Kidney (tissue), 14 donors: ENCODE results near the gene DIS3L2. TPM values are rescaled to one million over a fixed set of nuclear protein-coding genes. Genes with fewer than 3 reads are reported as not detected.

Source experiments
- DNase-seq, 5 donors: peaks; one replicate each; pipeline ENCODE4 v3.0.0-alpha.2; 2013 to 2020
- FAIRE-seq: peaks from 2 replicates; lab custom pipeline; 2012; peaks lifted over from hg19 to GRCh38; lab: Jason Lieb, UNC
- H3K27ac ChIP-seq, 2 donors: one replicate each; pipeline ENCODE4 v1.7.0; 2013; ENCODE audit warnings: low read depth in 2 of 2, low read length in 2 of 2, inconsistent platforms in 1 of 2
- H3K27me3 ChIP-seq: one replicate; pipeline ENCODE4 v1.7.1; 2013; ENCODE audit warnings: low read length, inconsistent platforms; ENCODE audit not compliant: control insufficient read depth, insufficient read depth
- H3K36me3 ChIP-seq, 3 donors: one replicate each; pipeline versions ENCODE4 v1.7.0 to v1.7.1; 2013; ENCODE audit warnings: low read length in 3 of 3, control low read depth in 1 of 3, inconsistent platforms in 1 of 3; ENCODE audit not compliant: insufficient read depth in 3 of 3, control insufficient read depth in 2 of 3
- H3K4me1 ChIP-seq, 3 donors: one replicate each; pipeline versions ENCODE4 v1.7.0 to v1.7.1; 2013; ENCODE audit warnings: low read length in 3 of 3, inconsistent platforms in 1 of 3, low read depth in 1 of 3; ENCODE audit not compliant: control insufficient read depth in 2 of 3, insufficient read depth in 2 of 3
- H3K4me3 ChIP-seq, 3 donors: one replicate each; pipeline versions ENCODE4 v1.7.0 to v1.8.1; 2013; ENCODE audit warnings: low read length in 3 of 3, control low read depth in 1 of 3, inconsistent platforms in 1 of 3
- H3K9ac ChIP-seq, 3 donors: one replicate each; pipeline versions ENCODE4 v1.7.0 to v1.7.1; 2013; ENCODE audit warnings: low read length in 3 of 3, control low read depth in 1 of 3, inconsistent platforms in 1 of 3
- H3K9me3 ChIP-seq, 3 donors: one replicate each; pipeline versions ENCODE4 v1.7.0 to v1.7.1; 2013; ENCODE audit warnings: low read length in 3 of 3, control low read depth in 1 of 3, inconsistent platforms in 1 of 3; ENCODE audit not compliant: control insufficient read depth in 2 of 3, insufficient read depth in 1 of 3
- CTCF ChIP-seq: IDR thresholded peaks from 3 replicates; pipeline ENCODE4 v1.5.1; 2012; ENCODE audit warnings: mild to moderate bottlenecking, moderate library complexity, borderline replicate concordance; ENCODE audit not compliant: insufficient read depth; ENCODE audit errors: extremely low read depth
- intact Hi-C: fragments of 100-400 bp; cut with DNase I; formaldehyde crosslinking; loops from one replicate; pipeline ENCODE4 v1.11.1; 2022
- polyA plus RNA-seq: library from polyadenylated mRNA; stranded (reverse); fragments of 350-450 nt; fragmentation: Illumina TruSeq; extraction: RNeasy Lipid Tissue Mini Kit (QIAGEN cat#74804); gene quantifications from one replicate; pipeline ENCODE4 v1.2.3, GENCODE V29; 2014; ENCODE audit warnings: low read depth, low replicate concordance; ENCODE audit not compliant: insufficient read depth
- total RNA-seq: library from RNA; stranded (reverse); fragmentation: NEBNext Ultra II Directional; extraction: Animal tissue kit (Norgen Biotek cat#: 25700); gene quantifications from one replicate; pipeline ENCODE4 v1.2.1, GENCODE V29; 2021
- donor health status: control.
- donor health status: control.
- donor health status: control.
- donor health status: control.
- donor health status: control.
- donor health status: DM: yes; HTN: yes; CAD: no.
- donor health status: Normal renal cell carcinoma (clear cell type).

Gene DIS3L2
- total and polyA plus RNA-seq, 2 donors from 2014 or later, result 12.3 to 47.7 TPM

- Histone ChIP-seq H3K4me1 (no peaks in the 10 kb centered on the region), H3K4me3 (no peak overlapping the region), H3K9me3 (no peaks in the 10 kb centered on the region), H3K9ac (no peak overlapping the region), H3K36me3 (no peaks in the 10 kb centered on the region), H3K27ac (no peak overlapping the region), H3K27me3 (no peaks in the 10 kb centered on the region)
- no peak for DNase-seq
- intact Hi-C loops, result no loop called here
- no peak for FAIRE-seq
- no peak for TF ChIP-seq CTCF
Observed at GRCh38 chr2:232058063-232058877, 96.8 kb downstream of the DIS3L2 start.

- no peak for DNase-seq
Observed at GRCh38 chr2:232058931-232059330, 97.4 kb downstream of the DIS3L2 start.

GRCh38 chr2:232061265-232061664 lies 99.8 kb downstream of the DIS3L2 start:
- no peak for TF ChIP-seq CTCF
- no peak overlapping the region for H3K9ac ChIP-seq
- no peaks in the 10 kb centered on the region for H3K36me3 ChIP-seq
- intact Hi-C loops, result no loop called here
- no peak overlapping the region for H3K27ac ChIP-seq
- H3K4me1 ChIP-seq, result no peaks in the 10 kb centered on the region
- no peaks in the 10 kb centered on the region for H3K27me3 ChIP-seq
- no peak overlapping the region for H3K4me3 ChIP-seq
- FAIRE-seq, result no peak
- no peaks in the 10 kb centered on the region for H3K9me3 ChIP-seq
- no peak for DNase-seq

More at GRCh38 chr2:232058931-232059330, 97.4 kb downstream of the DIS3L2 start:
- no peak overlapping the region for H3K4me3 ChIP-seq
- no peak for FAIRE-seq
- no peaks in the 10 kb centered on the region for H3K27me3 ChIP-seq
- H3K36me3 ChIP-seq, result no peaks in the 10 kb centered on the region
- H3K9ac ChIP-seq, result no peak overlapping the region
- no peaks in the 10 kb centered on the region for H3K9me3 ChIP-seq
- H3K4me1 ChIP-seq, result no peaks in the 10 kb centered on the region
- intact Hi-C loops, result no loop called here
- H3K27ac ChIP-seq, result no peak overlapping the region
- TF ChIP-seq CTCF, result no peak
